NT2/D1 (cell line): ENCODE measurements around the gene FLOT2.

ENCODE experiments used
- SUZ12 ChIP-seq: IDR thresholded peaks from 2 replicates; pipeline ENCODE4 v1.6.1; 2011; ENCODE audit not compliant: insufficient read length, insufficient read depth; ENCODE audit errors: extremely low read depth
- YY1 ChIP-seq: IDR thresholded peaks from 2 replicates; pipeline ENCODE4 v1.6.1; 2011; ENCODE audit not compliant: insufficient read length, insufficient read depth
- ZNF274 ChIP-seq: IDR thresholded peaks from 2 replicates; pipeline ENCODE4 v1.6.1; 2011; ENCODE audit warnings: mild to moderate bottlenecking, low read depth, low read length

GRCh38 chr17:28878158-28878910 lies 19.2 kb downstream of the FLOT2 start:
- TF ChIP-seq YY1 (no peak), ZNF274 (no peak), SUZ12 (no peak)
